ENCODE measurements around the gene TMTC4. TPM values are rescaled to one million over a fixed set of nuclear protein-coding genes. Genes with fewer than 3 reads are reported as not detected.

Gene TMTC4
- total RNA-seq, 1 experiment from 2014 or later: 45.4 TPM

DNA sequence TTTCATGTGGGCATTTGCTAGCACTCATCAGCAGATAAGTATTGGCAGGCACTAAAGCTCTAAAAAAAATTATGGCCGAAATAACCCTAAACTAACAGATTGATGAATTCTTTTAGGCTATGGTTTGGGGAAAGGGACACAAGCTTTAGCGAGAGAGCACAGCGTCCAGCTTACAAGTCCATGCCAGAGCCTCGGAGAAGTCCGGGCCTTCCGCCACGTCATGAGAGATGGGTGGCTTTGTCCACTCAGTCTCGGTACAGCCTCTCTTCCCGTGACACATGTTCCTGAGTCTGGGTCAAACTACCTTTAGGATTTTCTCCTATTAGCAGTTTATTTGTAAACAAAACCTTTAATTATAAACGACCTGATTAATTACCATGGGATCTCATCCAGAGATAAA is 27.7 kb downstream of the TMTC4 start:
- Mint-ChIP-seq H3K27ac (ENCODE audit: unreplicated experiment) (no peak overlapping the region), H3K4me3 (ENCODE audit: unreplicated experiment) (no peak overlapping the region), H3K4me1 (ENCODE audit: low read depth, unreplicated experiment) (no peaks in the 10 kb centered on the region), H3K36me3 (ENCODE audit: insufficient read depth, unreplicated experiment) (peaks cover 17% of the 10 kb centered on the region), H3K9me3 (ENCODE audit: unreplicated experiment) (no peaks in the 10 kb centered on the region), H3K27me3 (ENCODE audit: insufficient read depth, unreplicated experiment) (no peaks in the 10 kb centered on the region)
- Histone ChIP-seq H3K9me3 (no peaks in the 10 kb centered on the region), H3K4me1 (no peaks in the 10 kb centered on the region), H3K27me3 (replicated peaks; ENCODE audit: control insufficient read depth, insufficient read depth, low read length) (no peaks in the 10 kb centered on the region), H3K36me3 (ENCODE audit: control insufficient read depth, insufficient read depth, low read length) (peaks cover 2% of the 10 kb centered on the region; the same call in 1 of the 2 replicates), H3K4me3 (ENCODE audit: low read depth, low read length) (no peak overlapping the region)
- TF ChIP-seq, protein P1, sequence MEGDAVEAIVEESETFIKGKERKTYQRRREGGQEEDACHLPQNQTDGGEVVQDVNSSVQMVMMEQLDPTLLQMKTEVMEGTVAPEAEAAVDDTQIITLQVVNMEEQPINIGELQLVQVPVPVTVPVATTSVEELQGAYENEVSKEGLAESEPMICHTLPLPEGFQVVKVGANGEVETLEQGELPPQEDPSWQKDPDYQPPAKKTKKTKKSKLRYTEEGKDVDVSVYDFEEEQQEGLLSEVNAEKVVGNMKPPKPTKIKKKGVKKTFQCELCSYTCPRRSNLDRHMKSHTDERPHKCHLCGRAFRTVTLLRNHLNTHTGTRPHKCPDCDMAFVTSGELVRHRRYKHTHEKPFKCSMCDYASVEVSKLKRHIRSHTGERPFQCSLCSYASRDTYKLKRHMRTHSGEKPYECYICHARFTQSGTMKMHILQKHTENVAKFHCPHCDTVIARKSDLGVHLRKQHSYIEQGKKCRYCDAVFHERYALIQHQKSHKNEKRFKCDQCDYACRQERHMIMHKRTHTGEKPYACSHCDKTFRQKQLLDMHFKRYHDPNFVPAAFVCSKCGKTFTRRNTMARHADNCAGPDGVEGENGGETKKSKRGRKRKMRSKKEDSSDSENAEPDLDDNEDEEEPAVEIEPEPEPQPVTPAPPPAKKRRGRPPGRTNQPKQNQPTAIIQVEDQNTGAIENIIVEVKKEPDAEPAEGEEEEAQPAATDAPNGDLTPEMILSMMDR (IDR thresholded peaks at IDR 0.05; ENCODE audit: insufficient read depth in 1 of 2, low read depth in 1 of 2, low read length in 1 of 2, severe bottlenecking in 1 of 2, unreplicated experiment in 1 of 2): no peak
- ChIA-PET CTCF (no interaction called here), POLR2A (no interaction called here)
- intact Hi-C loops (cut with micrococcal nuclease; ENCODE audit: unreplicated experiment): loop anchor here (1.0 to 2.0 kb wide), 5 partner anchors 181 to 480 kb away; no protein-coding TSS in a partner anchor
- no peak for DNase-seq
- no TSS peak for BruUV-seq (replicated peaks)

DNA sequence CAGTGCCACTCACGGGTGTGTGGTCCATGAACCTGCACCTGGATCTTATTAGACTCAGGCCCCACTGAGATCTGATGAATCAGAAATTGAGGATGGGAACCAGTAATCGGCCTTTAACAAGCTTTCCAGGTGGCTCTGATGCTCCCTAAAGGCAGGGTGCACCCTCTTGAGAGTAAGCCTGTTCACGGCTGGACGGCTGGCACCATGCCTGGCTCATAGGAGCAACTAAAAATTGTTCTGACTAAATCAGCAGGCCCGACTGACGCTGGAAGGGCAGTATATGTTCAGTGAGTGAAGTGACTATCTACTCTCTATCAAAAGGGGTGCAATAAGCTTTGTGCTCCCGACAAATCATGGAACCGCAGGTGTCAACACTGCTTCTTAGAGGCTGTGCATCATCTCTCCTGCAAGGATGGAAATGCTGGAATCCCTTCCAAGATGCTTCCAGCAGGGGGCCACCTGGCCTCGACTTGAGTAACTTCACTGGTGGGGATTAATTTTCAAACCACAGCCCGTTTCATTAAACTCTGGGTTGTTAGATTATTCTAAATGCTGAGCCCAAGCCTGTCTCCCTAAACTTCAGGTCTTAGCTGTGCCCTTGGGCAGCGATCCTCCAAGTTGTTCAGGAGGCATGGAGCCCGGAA is 28.4 kb downstream of the TMTC4 start:
- POLR2A ChIA-PET: no interaction called here
- Mint-ChIP-seq H3K9me3 (ENCODE audit: unreplicated experiment) (no peaks in the 10 kb centered on the region), H3K36me3 (ENCODE audit: insufficient read depth, unreplicated experiment) (peaks cover 17% of the 10 kb centered on the region), H3K27me3 (ENCODE audit: insufficient read depth, unreplicated experiment) (no peaks in the 10 kb centered on the region), H3K27ac (ENCODE audit: unreplicated experiment) (no peak overlapping the region), H3K4me3 (ENCODE audit: unreplicated experiment) (no peak overlapping the region), H3K4me1 (ENCODE audit: low read depth, unreplicated experiment) (no peaks in the 10 kb centered on the region)
- no peaks in the 10 kb centered on the region for H3K4me1 ChIP-seq
- TF ChIP-seq, protein P1 (IDR thresholded peaks at IDR 0.05; ENCODE audit: insufficient read depth in 1 of 2, low read depth in 1 of 2, low read length in 1 of 2, severe bottlenecking in 1 of 2, unreplicated experiment in 1 of 2): peak; percentile 71 to 76
- CTCF ChIA-PET: no interaction called here
- intact Hi-C loops (cut with micrococcal nuclease; ENCODE audit: unreplicated experiment): loop anchor here (1.0 to 2.0 kb wide), 5 partner anchors 182 to 481 kb away; no protein-coding TSS in a partner anchor
- no peaks in the 10 kb centered on the region for H3K27me3 ChIP-seq (replicated peaks; ENCODE audit: control insufficient read depth, insufficient read depth, low read length)
- no TSS peak for BruUV-seq (replicated peaks)
- H3K36me3 ChIP-seq (ENCODE audit: control insufficient read depth, insufficient read depth, low read length): peaks cover 3% of the 10 kb centered on the region; the same call in 1 of the 2 replicates
- H3K9me3 ChIP-seq: no peaks in the 10 kb centered on the region
- no peak overlapping the region for H3K4me3 ChIP-seq (ENCODE audit: low read depth, low read length)
- DNase-seq: peak in 1 of 2 experiments; percentile 49

DNA sequence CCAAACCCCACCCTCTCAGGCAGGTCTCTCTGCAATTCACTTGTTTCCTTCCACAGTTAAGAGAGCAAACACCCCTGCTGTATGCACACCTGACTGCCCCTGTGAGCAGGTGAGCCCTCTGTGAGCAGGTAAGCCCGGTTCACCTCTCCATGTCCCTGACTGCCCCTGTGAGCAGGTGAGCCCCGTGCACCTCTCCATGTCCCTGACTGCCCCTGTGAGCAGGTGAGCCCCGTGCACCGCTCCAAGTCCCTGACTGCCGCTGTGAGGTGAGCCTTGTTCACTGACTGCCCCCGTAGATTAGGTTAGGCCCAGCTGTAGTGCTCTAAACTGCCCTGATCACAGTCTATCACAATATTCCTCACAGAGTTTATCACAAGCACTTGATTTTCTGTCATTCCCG is 29.2 kb downstream of the TMTC4 start:
- POLR2A ChIA-PET: no interaction called here
- Mint-ChIP-seq H3K27ac (ENCODE audit: unreplicated experiment) (no peak overlapping the region), H3K36me3 (ENCODE audit: insufficient read depth, unreplicated experiment) (peaks cover 16% of the 10 kb centered on the region), H3K9me3 (ENCODE audit: unreplicated experiment) (no peaks in the 10 kb centered on the region), H3K4me1 (ENCODE audit: low read depth, unreplicated experiment) (no peaks in the 10 kb centered on the region), H3K27me3 (ENCODE audit: insufficient read depth, unreplicated experiment) (no peaks in the 10 kb centered on the region), H3K4me3 (ENCODE audit: unreplicated experiment) (no peak overlapping the region)
- peaks cover 3% of the 10 kb centered on the region; the same call in 1 of the 2 replicates for H3K36me3 ChIP-seq (ENCODE audit: control insufficient read depth, insufficient read depth, low read length)
- H3K4me1 ChIP-seq: no peaks in the 10 kb centered on the region
- H3K27me3 ChIP-seq (replicated peaks; ENCODE audit: control insufficient read depth, insufficient read depth, low read length): no peaks in the 10 kb centered on the region
- H3K9me3 ChIP-seq: no peaks in the 10 kb centered on the region
- CTCF ChIA-PET: no interaction called here
- TF ChIP-seq, protein P1 (IDR thresholded peaks at IDR 0.05; ENCODE audit: insufficient read depth in 1 of 2, low read depth in 1 of 2, low read length in 1 of 2, severe bottlenecking in 1 of 2, unreplicated experiment in 1 of 2): no peak
- no peak overlapping the region for H3K4me3 ChIP-seq (ENCODE audit: low read depth, low read length)
- BruUV-seq (replicated peaks): no TSS peak
- intact Hi-C loops (cut with micrococcal nuclease; ENCODE audit: unreplicated experiment): no loop called here
- no peak for DNase-seq

Measured in Caco-2 (cell line).